Endothelial cell of umbilical vein (primary cell): ENCODE results near the gene RAB31. TPM values are rescaled to one million over a fixed set of nuclear protein-coding genes. Genes with fewer than 3 reads are reported as not detected.

Experiments
- BruUV-seq: library from RNA; stranded (reverse); fragments of 400-500 nt; replicated peaks from 2 replicates; lab custom pipeline; 2021; lab: Mats Ljungman, UMichigan
- CTCF ChIA-PET: fragments of 300-600, 350-600 bp; sonication (Branson Sonifier 250); formaldehyde crosslinking; loops from one replicate; lab custom pipeline; 2021; ENCODE audit warnings: antibody characterized with exemption, inconsistent platforms; lab: Charles Lee
- POLR2A ChIA-PET: fragments of 300-600, 350-600 bp; sonication (Branson Sonifier 250); formaldehyde crosslinking; loops from one replicate; lab custom pipeline; 2021; ENCODE audit warnings: antibody characterized with exemption, inconsistent platforms; lab: Charles Lee
- DNase-seq: peaks from one replicate; pipeline ENCODE4 v3.0.0-alpha.2; 2011; ENCODE audit warnings: low read depth, low spot score
- FAIRE-seq: peaks from 2 replicates; lab custom pipeline; 2011; peaks lifted over from hg19 to GRCh38; lab: Jason Lieb, UNC
- H2AFZ ChIP-seq: 2 replicates; pipeline ENCODE4 v1.6.0; 2012; ENCODE audit warnings: low read depth, low read length, control low read depth, inconsistent platforms
- H3K27ac ChIP-seq: 2 replicates; pipeline ENCODE4 v1.5.1; 2011; ENCODE audit warnings: low read depth, mild to moderate bottlenecking, control low read depth, low read length, moderate library complexity; ENCODE audit not compliant: insufficient read depth
- H3K27me3 ChIP-seq, 2 experiments: 2 replicates each; pipeline versions ENCODE4 v1.6.0 to v1.6.1; 2011; ENCODE audit warnings: low read length in 2 of 2, mixed read lengths in 1 of 2; ENCODE audit not compliant: control insufficient read depth in 2 of 2, insufficient read depth in 2 of 2
- H3K36me3 ChIP-seq, 2 experiments: 2 replicates in 1 of 2; 3 replicates in 1 of 2; pipeline ENCODE4 v1.5.1; 2011; ENCODE audit warnings: low read length in 2 of 2, mild to moderate bottlenecking in 1 of 2, moderate library complexity in 1 of 2; ENCODE audit not compliant: control insufficient read depth in 2 of 2, insufficient read depth in 2 of 2; ENCODE audit errors: extremely low read depth in 1 of 2
- H3K4me1 ChIP-seq: 3 replicates; pipeline ENCODE4 v1.5.1; 2011; ENCODE audit warnings: mild to moderate bottlenecking, low read length; ENCODE audit not compliant: control insufficient read depth, insufficient read depth; ENCODE audit errors: extremely low read depth
- H3K4me2 ChIP-seq: 2 replicates; pipeline ENCODE4 v1.6.1; 2011; ENCODE audit warnings: low read length, control low read depth, mixed read lengths; ENCODE audit not compliant: insufficient read depth
- H3K4me3 ChIP-seq, 3 experiments: fragments of 200-600 bp in 1 of 3; sonication (generic), shearing (Covaris generic) in 1 of 3; replicated peaks in 1 of 3; 2 replicates each; pipeline ENCODE4 v1.5.1; 2011 to 2016; ENCODE audit warnings: control low read depth in 3 of 3, low read length in 3 of 3, mild to moderate bottlenecking in 2 of 3, inconsistent platforms in 1 of 3, low read depth in 1 of 3, moderate library complexity in 1 of 3; ENCODE audit not compliant: insufficient read depth in 1 of 3
- H3K79me2 ChIP-seq: 2 replicates; pipeline ENCODE4 v1.6.0; 2012; ENCODE audit warnings: low read length, inconsistent platforms; ENCODE audit not compliant: control insufficient read depth, insufficient read depth
- H3K9ac ChIP-seq: replicated peaks from 2 replicates; pipeline ENCODE3; 2011; ENCODE audit warnings: low read length, control low read depth; ENCODE audit not compliant: insufficient read depth; ENCODE audit errors: extremely low read depth
- H3K9me1 ChIP-seq: replicated peaks from 3 replicates; pipeline ENCODE4 v1.6.0; 2011; ENCODE audit warnings: mild to moderate bottlenecking, low read length; ENCODE audit not compliant: control insufficient read depth, insufficient read depth; ENCODE audit errors: extremely low read depth
- H3K9me3 ChIP-seq: replicated peaks from 2 replicates; pipeline ENCODE4 v1.5.1; 2012; ENCODE audit warnings: low read length, inconsistent platforms; ENCODE audit not compliant: control insufficient read depth, insufficient read depth
- H4K20me1 ChIP-seq: replicated peaks from 2 replicates; pipeline ENCODE3; 2011; ENCODE audit warnings: mild to moderate bottlenecking, low read length; ENCODE audit not compliant: control insufficient read depth, insufficient read depth; ENCODE audit errors: extremely low read depth
- EZH2 ChIP-seq: IDR thresholded peaks from 2 replicates; pipeline ENCODE4 v1.6.1; 2012; ENCODE audit warnings: borderline replicate concordance, low read depth, mild to moderate bottlenecking, moderate library complexity, low read length, inconsistent platforms; ENCODE audit not compliant: severe bottlenecking
- FOS ChIP-seq: IDR thresholded peaks from 2 replicates; pipeline ENCODE4 v1.6.1; 2011; ENCODE audit warnings: mild to moderate bottlenecking, low read length, moderate library complexity, borderline replicate concordance; ENCODE audit not compliant: insufficient read depth
- GATA2 ChIP-seq: IDR thresholded peaks from 2 replicates; pipeline ENCODE4 v1.7.0; 2011; ENCODE audit warnings: low read depth, mild to moderate bottlenecking, moderate library complexity, mixed read lengths, low read length; ENCODE audit not compliant: insufficient read length, insufficient read depth
- JUN ChIP-seq: IDR thresholded peaks from 2 replicates; pipeline ENCODE4 v1.6.1; 2011; ENCODE audit warnings: borderline replicate concordance, low read depth; ENCODE audit not compliant: insufficient read length, insufficient read depth
- MYC ChIP-seq: IDR thresholded peaks from one replicate; pipeline ENCODE4 v1.6.1; 2011; ENCODE audit warnings: mild to moderate bottlenecking, low read depth, low read length
- POLR2A ChIP-seq: IDR thresholded peaks from 2 replicates; pipeline ENCODE4 v1.6.1; 2012; ENCODE audit warnings: low read depth, mild to moderate bottlenecking, control low read depth, low read length
- POLR2AphosphoS5 ChIP-seq: IDR thresholded peaks from 2 replicates; pipeline ENCODE4 v1.6.1; 2012; ENCODE audit warnings: low read depth, mild to moderate bottlenecking, control low read depth, low read length, moderate library complexity; ENCODE audit not compliant: insufficient read depth
- dilution Hi-C: fragments of 300-500 bp; cut with MboI; formaldehyde crosslinking; loops from one replicate; pipeline ENCODE4 v1.15.0; 2019; ENCODE audit warnings: low sequenced_read_pairs; ENCODE audit not compliant: extremely low pct_ligation_motif_present
- intact Hi-C: fragments of 100-400 bp; cut with micrococcal nuclease; formaldehyde crosslinking; loops from one replicate; pipeline ENCODE4 v1.10.0; 2022
- polyA plus RNA-seq, 4 experiments: library from polyadenylated mRNA; depleted of rRNA in 3 of 4; stranded (reverse) in 3 of 4; unstranded in 1 of 4; fragments of >200 nt; gene quantifications; 2 replicates each; pipeline versions ENCODE4 v1.2.1 to v1.2.3, GENCODE V29; 2011 to 2012; ENCODE audit warnings: missing spikeins in 1 of 4
- total RNA-seq: library from RNA; stranded (reverse); gene quantifications from 2 replicates; pipeline ENCODE4 v1.2.3, GENCODE V29; 2021
- TF ChIP-seq, protein P1 (sequence below), 2 donors: IDR thresholded peaks; 1 replicate in 1 of 2; 2 replicates in 1 of 2; pipeline ENCODE4 v1.5.1; 2011; ENCODE audit warnings: low read length in 2 of 2, mild to moderate bottlenecking in 2 of 2, moderate library complexity in 2 of 2, control low read depth in 1 of 2, inconsistent platforms in 1 of 2, low read depth in 1 of 2; ENCODE audit not compliant: insufficient read depth in 1 of 2; ENCODE audit errors: extremely low read depth in 1 of 2
- TF ChIP-seq, protein P2 (sequence below): IDR thresholded peaks from 2 replicates; pipeline ENCODE4 v1.6.1; 2011; ENCODE audit not compliant: insufficient read depth, insufficient read length

Gene RAB31
- total and polyA plus RNA-seq, 2 donors (not counting 3 experiments of a cell fraction or from before 2014, with no cell fraction given), result 30.5 TPM

DNA sequence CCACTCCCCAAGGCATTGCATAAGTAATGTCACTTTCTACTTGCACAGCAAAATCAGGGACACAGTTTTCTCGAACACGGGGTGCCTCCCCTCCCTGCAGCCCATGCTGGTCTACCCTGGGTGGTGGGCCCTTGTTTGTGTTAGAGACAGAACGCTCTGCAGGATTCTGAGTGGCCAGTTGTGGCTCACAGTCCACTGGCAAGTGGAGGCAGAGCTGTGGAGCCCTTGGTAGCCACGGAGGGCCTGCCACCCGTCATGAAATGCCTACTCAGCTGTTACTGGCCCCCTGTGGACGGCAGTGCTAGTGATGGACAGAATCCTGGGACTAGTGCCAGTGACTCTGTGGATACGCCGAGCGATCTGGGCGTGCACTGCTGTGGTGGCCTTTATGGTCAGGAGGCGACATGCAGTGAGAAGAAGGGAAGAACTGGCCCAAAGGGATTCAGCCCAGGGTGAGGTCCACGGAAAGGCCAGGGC lies 123.7 kb downstream of the RAB31 start:
- CTCF ChIA-PET, result interaction anchor here (1.0 kb wide), 3 partner anchors 21 to 92 kb away, joined by 3 read pairs; no protein-coding TSS in a partner anchor
- Histone ChIP-seq H3K36me3 (no peaks in the 10 kb centered on the region), H3K4me1 (peaks cover 21% of the 10 kb centered on the region), H3K4me3 (no peak overlapping the region), H3K79me2 (peaks cover 3% of the 10 kb centered on the region), H3K9ac (no peak overlapping the region), H3K9me1 (no peaks in the 10 kb centered on the region), H3K27me3 (no peaks in the 10 kb centered on the region), H4K20me1 (no peaks in the 10 kb centered on the region), H3K27ac (no peak overlapping the region), H3K4me2 (no peak overlapping the region), H2AFZ (no peak overlapping the region), H3K9me3 (no peaks in the 10 kb centered on the region)
- POLR2A ChIA-PET, result no interaction called here
- dilution Hi-C loops, result no loop called here
- no peak for TF ChIP-seq EZH2
- TF ChIP-seq FOS, result no peak
- no TSS peak for BruUV-seq
- no peak for DNase-seq
- no peak for FAIRE-seq
- intact Hi-C loops, result no loop called here

DNA sequence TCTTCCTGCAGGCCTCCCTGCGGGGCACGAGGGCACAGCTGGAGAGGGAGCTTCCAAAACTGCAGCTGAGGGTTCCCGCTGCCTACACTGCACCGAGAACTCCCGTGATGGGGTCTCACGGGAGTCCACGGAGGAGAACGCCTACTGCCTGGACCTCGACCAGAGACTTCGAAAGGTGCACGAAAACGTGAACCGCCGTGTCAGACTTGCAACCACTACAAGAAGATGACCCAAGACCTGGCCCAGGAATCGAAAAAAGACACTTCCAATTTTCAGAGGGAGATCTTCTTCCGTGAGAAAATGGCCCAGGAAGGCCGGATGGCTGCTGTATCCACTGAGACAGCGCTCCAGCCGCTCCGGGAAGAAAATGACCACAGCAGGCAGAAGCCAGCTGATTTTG lies 124.8 kb downstream of the RAB31 start:
- DNase-seq (no peak), FAIRE-seq (no peak)
- Histone ChIP-seq H3K4me2 (no peak overlapping the region), H3K9me1 (no peaks in the 10 kb centered on the region), H3K79me2 (peaks cover 3% of the 10 kb centered on the region), H3K4me1 (peaks cover 10% of the 10 kb centered on the region), H3K9me3 (no peaks in the 10 kb centered on the region), H4K20me1 (no peaks in the 10 kb centered on the region), H3K4me3 (no peak overlapping the region), H3K27me3 (no peaks in the 10 kb centered on the region), H3K36me3 (no peaks in the 10 kb centered on the region), H3K27ac (no peak overlapping the region), H3K9ac (no peak overlapping the region), H2AFZ (no peak overlapping the region)
- dilution Hi-C loops (no loop called here), intact Hi-C loops (no loop called here)
- CTCF ChIA-PET, result no interaction called here
- POLR2A ChIA-PET, result no interaction called here
- TF ChIP-seq GATA2 (no peak), FOS (no peak), POLR2A (no peak), JUN (no peak), POLR2AphosphoS5 (no peak), EZH2 (no peak), MYC (no peak)
- TF ChIP-seq, protein P1, sequence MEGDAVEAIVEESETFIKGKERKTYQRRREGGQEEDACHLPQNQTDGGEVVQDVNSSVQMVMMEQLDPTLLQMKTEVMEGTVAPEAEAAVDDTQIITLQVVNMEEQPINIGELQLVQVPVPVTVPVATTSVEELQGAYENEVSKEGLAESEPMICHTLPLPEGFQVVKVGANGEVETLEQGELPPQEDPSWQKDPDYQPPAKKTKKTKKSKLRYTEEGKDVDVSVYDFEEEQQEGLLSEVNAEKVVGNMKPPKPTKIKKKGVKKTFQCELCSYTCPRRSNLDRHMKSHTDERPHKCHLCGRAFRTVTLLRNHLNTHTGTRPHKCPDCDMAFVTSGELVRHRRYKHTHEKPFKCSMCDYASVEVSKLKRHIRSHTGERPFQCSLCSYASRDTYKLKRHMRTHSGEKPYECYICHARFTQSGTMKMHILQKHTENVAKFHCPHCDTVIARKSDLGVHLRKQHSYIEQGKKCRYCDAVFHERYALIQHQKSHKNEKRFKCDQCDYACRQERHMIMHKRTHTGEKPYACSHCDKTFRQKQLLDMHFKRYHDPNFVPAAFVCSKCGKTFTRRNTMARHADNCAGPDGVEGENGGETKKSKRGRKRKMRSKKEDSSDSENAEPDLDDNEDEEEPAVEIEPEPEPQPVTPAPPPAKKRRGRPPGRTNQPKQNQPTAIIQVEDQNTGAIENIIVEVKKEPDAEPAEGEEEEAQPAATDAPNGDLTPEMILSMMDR (IDR thresholded peaks at IDR 0.05; ENCODE audit: extremely low read depth in 1 of 2, insufficient read depth in 1 of 2, low read depth in 1 of 2, low read length in 2 of 2), result no peak
- TF ChIP-seq, protein P2, sequence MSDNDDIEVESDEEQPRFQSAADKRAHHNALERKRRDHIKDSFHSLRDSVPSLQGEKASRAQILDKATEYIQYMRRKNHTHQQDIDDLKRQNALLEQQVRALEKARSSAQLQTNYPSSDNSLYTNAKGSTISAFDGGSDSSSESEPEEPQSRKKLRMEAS, result no peak
- no TSS peak for BruUV-seq
